Right lobe of liver (tissue), 4 donors: ENCODE results near the gene SH3GL1.

Experiments used
- POLR2A ChIP-seq: fragments of 450-650 bp; IDR thresholded peaks from one replicate; pipeline ENCODE4 v1.6.1; 2017; ENCODE audit warnings: antibody characterized with exemption, mild to moderate bottlenecking
- TF ChIP-seq, protein P1 (sequence below), 4 donors: fragments of 200-600 bp in 3 of 4; fragments of 450-650 bp in 1 of 4; IDR thresholded peaks; one replicate each; pipeline versions ENCODE4 v1.5.1 to v1.8.0; 2016 to 2022; ENCODE audit warnings: antibody characterized with exemption in 4 of 4, mild to moderate bottlenecking in 2 of 4
- donor health status: DM: no; HTN: no; CAD: no.
- donor health status: DM: no; HTN: no; CAD: no.
- donor health status: DM: no; HTN: yes; CAD: no.

GRCh38 chr19:4436231-4436630 lies 35.9 kb upstream of the SH3GL1 start:
- TF ChIP-seq, protein P1, sequence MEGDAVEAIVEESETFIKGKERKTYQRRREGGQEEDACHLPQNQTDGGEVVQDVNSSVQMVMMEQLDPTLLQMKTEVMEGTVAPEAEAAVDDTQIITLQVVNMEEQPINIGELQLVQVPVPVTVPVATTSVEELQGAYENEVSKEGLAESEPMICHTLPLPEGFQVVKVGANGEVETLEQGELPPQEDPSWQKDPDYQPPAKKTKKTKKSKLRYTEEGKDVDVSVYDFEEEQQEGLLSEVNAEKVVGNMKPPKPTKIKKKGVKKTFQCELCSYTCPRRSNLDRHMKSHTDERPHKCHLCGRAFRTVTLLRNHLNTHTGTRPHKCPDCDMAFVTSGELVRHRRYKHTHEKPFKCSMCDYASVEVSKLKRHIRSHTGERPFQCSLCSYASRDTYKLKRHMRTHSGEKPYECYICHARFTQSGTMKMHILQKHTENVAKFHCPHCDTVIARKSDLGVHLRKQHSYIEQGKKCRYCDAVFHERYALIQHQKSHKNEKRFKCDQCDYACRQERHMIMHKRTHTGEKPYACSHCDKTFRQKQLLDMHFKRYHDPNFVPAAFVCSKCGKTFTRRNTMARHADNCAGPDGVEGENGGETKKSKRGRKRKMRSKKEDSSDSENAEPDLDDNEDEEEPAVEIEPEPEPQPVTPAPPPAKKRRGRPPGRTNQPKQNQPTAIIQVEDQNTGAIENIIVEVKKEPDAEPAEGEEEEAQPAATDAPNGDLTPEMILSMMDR (IDR thresholded peaks at IDR 0.05) = no peak
- TF ChIP-seq POLR2A = no peak
